Natural killer cell (primary cell): ENCODE results near the gene FBXL7. TPM values are rescaled to one million over a fixed set of nuclear protein-coding genes. Genes with fewer than 3 reads are reported as not detected.

Experiments
- ATAC-seq, 3 donors: fragments of 150-1000 bp in 2 of 3; fragments of 200-7000 bp in 1 of 3; cut with Tn5 transposase; 1 replicate in 1 of 3; 2 replicates in 2 of 3; pipeline ENCODE4 v1.10.0; 2021; ENCODE audit warnings: mild to moderate bottlenecking in 2 of 3, moderate library complexity in 2 of 3
- DNase-seq, 2 donors: peaks; one replicate each; pipeline versions ENCODE4 v3.0.0 to v3.0.0-alpha.2; 2013 to 2021; ENCODE audit warnings: mixed read lengths in 1 of 2
- H3K27ac ChIP-seq: one replicate; pipeline ENCODE4 v1.5.1; 2013; ENCODE audit warnings: mild to moderate bottlenecking, low read length
- H3K27me3 ChIP-seq: one replicate; pipeline ENCODE4 v1.6.1; 2013; ENCODE audit warnings: low read length; ENCODE audit not compliant: control insufficient read depth, insufficient read depth
- H3K36me3 ChIP-seq: one replicate; pipeline ENCODE4 v1.6.1; 2013; ENCODE audit warnings: low read length; ENCODE audit not compliant: control insufficient read depth, insufficient read depth
- H3K4me1 ChIP-seq: one replicate; pipeline ENCODE4 v1.6.1; 2013; ENCODE audit warnings: low read length; ENCODE audit not compliant: control insufficient read depth, insufficient read depth
- H3K4me3 ChIP-seq: one replicate; pipeline ENCODE4 v1.5.1; 2013; ENCODE audit warnings: low read length
- H3K9me3 ChIP-seq: one replicate; pipeline ENCODE4 v1.6.1; 2013; ENCODE audit warnings: low read length; ENCODE audit not compliant: control insufficient read depth, insufficient read depth
- H3K27ac Mint-ChIP-seq, 2 donors: one replicate each; pipeline ENCODE4 v1.8.0; 2022; ENCODE audit warnings: mild to moderate bottlenecking in 2 of 2, mixed read lengths in 2 of 2, moderate library complexity in 1 of 2
- H3K27me3 Mint-ChIP-seq, 2 donors: one replicate each; pipeline ENCODE4 v1.8.0; 2022; ENCODE audit warnings: low read depth in 2 of 2, mixed read lengths in 2 of 2
- H3K36me3 Mint-ChIP-seq: one replicate; pipeline ENCODE4 v1.8.0; 2022; ENCODE audit warnings: mixed read lengths
- H3K4me1 Mint-ChIP-seq, 2 donors: one replicate each; pipeline ENCODE4 v1.8.0; 2022; ENCODE audit warnings: mixed read lengths in 2 of 2
- H3K4me3 Mint-ChIP-seq: one replicate; pipeline ENCODE4 v1.8.0; 2022; ENCODE audit warnings: mild to moderate bottlenecking, moderate library complexity, mixed read lengths
- H3K9me3 Mint-ChIP-seq, 2 donors: one replicate each; pipeline ENCODE4 v1.8.0; 2022; ENCODE audit warnings: mixed read lengths in 2 of 2
- CTCF ChIP-seq: fragments of 200-600 bp; IDR thresholded peaks from one replicate; pipeline ENCODE4 v1.8.0; 2022; ENCODE audit warnings: antibody characterized with exemption
- WGBS: methylation state at CpG from one replicate; pipeline ENCODE4 v1.1.7; 2013; ENCODE audit warnings: missing lambda C conversion rate; ENCODE audit not compliant: insufficient coverage; 5-methylcytosine and 5-hydroxymethylcytosine counted together
- intact Hi-C: fragments of 100-400 bp; cut with micrococcal nuclease; formaldehyde crosslinking; loops from one replicate; pipeline ENCODE4 v1.14.2; 2022
- total RNA-seq, 4 donors: library from RNA; stranded (reverse); fragments of 120-200 nt in 1 of 4; gene quantifications; one replicate each; pipeline versions ENCODE4 v1.2.3 to v1.2.4, GENCODE V29; 2013 to 2022

Gene FBXL7
- total RNA-seq, 3 donors from 2014 or later (not counting 1 experiment from before 2014, with no cell fraction given): not detected

DNA sequence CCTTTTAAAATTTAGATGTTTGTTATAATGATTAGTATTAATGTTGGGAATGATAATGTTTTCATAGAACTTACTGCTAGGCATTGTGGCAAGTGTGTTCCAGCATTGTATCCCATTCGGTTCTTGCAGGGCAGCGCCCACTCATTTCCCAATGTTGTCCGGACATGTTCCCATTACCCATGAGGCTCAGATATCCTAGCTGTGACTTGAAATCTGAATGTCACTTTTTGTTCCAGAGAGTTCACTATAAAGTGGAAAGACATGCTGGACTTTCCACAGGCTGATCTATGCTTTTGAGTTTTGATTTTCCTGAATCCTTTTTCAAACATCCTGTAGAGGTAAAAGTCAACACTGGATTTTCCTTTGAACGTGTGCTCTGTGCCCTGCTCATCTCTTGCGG, 350.6 kb downstream of the FBXL7 start:
- no peak for DNase-seq
- H3K9me3 ChIP-seq: no peaks in the 10 kb centered on the region
- no peak overlapping the region for H3K27ac ChIP-seq
- no peak for ATAC-seq
- Mint-ChIP-seq H3K27ac (no peak overlapping the region), H3K27me3 (no peaks in the 10 kb centered on the region), H3K4me3 (no peak overlapping the region), H3K9me3 (peaks cover 7 to 14% of the 10 kb centered on the region in 2 donors), H3K4me1 (no peaks in the 10 kb centered on the region), H3K36me3 (no peaks in the 10 kb centered on the region)
- H3K36me3 ChIP-seq: no peaks in the 10 kb centered on the region
- no peaks in the 10 kb centered on the region for H3K27me3 ChIP-seq
- H3K4me1 ChIP-seq: no peaks in the 10 kb centered on the region
- intact Hi-C loops: no loop called here
- H3K4me3 ChIP-seq: no peak overlapping the region
- WGBS: 50% methylated on average over 5 of the region's 5 CpGs
- TF ChIP-seq CTCF: no peak

DNA sequence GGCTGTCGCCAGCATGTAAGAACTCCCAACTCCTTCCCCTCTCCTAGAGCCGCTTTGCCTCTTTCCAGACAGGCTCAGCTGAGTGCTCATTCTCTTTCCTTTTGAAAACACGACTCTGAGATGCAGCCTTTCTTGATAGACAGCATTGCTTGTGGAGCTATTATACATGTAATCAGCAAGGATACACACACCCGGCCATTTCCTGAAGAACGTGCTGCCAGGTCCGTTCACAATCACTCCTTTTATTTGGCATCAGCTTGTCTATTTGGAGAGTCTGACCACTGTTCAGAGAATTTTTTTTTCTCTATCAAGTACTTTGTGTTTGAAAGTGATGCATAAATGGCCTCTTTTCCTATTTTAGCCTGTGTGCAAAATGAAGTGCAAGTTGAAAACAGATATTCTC, 351.0 kb downstream of the FBXL7 start:
- Histone ChIP-seq H3K27ac (no peak overlapping the region), H3K4me1 (no peaks in the 10 kb centered on the region), H3K9me3 (no peaks in the 10 kb centered on the region), H3K4me3 (no peak overlapping the region), H3K27me3 (no peaks in the 10 kb centered on the region), H3K36me3 (no peaks in the 10 kb centered on the region)
- no peaks in the 10 kb centered on the region for H3K4me1 Mint-ChIP-seq
- DNase-seq: no peak
- no peak for ATAC-seq
- H3K36me3 Mint-ChIP-seq: no peaks in the 10 kb centered on the region
- intact Hi-C loops: no loop called here
- peaks cover 8 to 14% of the 10 kb centered on the region in 2 donors for H3K9me3 Mint-ChIP-seq
- H3K4me3 Mint-ChIP-seq: no peak overlapping the region
- H3K27ac Mint-ChIP-seq: no peak overlapping the region
- WGBS: 7% methylated on average over 6 of the region's 6 CpGs
- no peaks in the 10 kb centered on the region for H3K27me3 Mint-ChIP-seq
- TF ChIP-seq CTCF: no peak

DNA sequence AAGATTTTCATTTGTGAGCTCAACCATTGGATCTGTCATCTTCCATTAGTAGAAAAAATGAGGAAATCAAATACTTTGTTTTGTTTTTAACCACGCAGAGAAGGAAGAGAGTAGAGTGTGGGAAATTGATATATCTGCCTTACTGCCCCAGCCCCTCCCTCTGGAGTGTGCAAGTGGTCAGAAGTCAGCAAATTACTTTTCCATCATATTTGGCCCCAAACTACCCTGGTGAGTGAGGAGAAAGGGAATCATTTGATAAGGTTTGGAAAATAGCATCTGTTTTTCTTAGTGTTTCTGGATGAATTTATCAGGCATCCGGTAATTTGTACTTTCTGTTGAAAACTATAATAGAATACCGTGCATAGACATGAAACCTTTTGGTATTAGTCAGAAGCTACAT, 352.2 kb downstream of the FBXL7 start:
- Mint-ChIP-seq H3K4me3 (no peak overlapping the region), H3K27me3 (no peaks in the 10 kb centered on the region), H3K27ac (no peak overlapping the region), H3K36me3 (no peaks in the 10 kb centered on the region), H3K9me3 (peaks cover 8 to 14% of the 10 kb centered on the region in 2 donors), H3K4me1 (no peaks in the 10 kb centered on the region)
- Histone ChIP-seq H3K27ac (no peak overlapping the region), H3K36me3 (no peaks in the 10 kb centered on the region), H3K4me1 (no peaks in the 10 kb centered on the region), H3K27me3 (no peaks in the 10 kb centered on the region), H3K9me3 (no peaks in the 10 kb centered on the region), H3K4me3 (no peak overlapping the region)
- 67% methylated on average over 3 of the region's 3 CpGs for WGBS
- no peak for TF ChIP-seq CTCF
- ATAC-seq (no peak), DNase-seq (no peak)
- intact Hi-C loops: no loop called here

- Histone ChIP-seq H3K27ac (no peak overlapping the region), H3K9me3 (no peaks in the 10 kb centered on the region), H3K4me3 (no peak overlapping the region), H3K27me3 (no peaks in the 10 kb centered on the region), H3K36me3 (no peaks in the 10 kb centered on the region), H3K4me1 (no peaks in the 10 kb centered on the region)
- H3K4me3 Mint-ChIP-seq: no peak overlapping the region
- intact Hi-C loops: no loop called here
- DNase-seq: no peak
- H3K4me1 Mint-ChIP-seq: no peaks in the 10 kb centered on the region
- no peak overlapping the region for H3K27ac Mint-ChIP-seq
- 100% methylated on average over 1 of the region's 1 CpG for WGBS
- no peak for TF ChIP-seq CTCF
- peaks cover 8 to 14% of the 10 kb centered on the region in 2 donors for H3K9me3 Mint-ChIP-seq
- H3K36me3 Mint-ChIP-seq: no peaks in the 10 kb centered on the region
- ATAC-seq: no peak
- H3K27me3 Mint-ChIP-seq: no peaks in the 10 kb centered on the region
Observed at GRCh38 chr5:15852949-15853348, 353.0 kb downstream of the FBXL7 start.
